Pancreas (tissue), 10 donors: Measurements from ENCODE around the gene NKX2-4. TPM values are rescaled to one million over a fixed set of nuclear protein-coding genes. Genes with fewer than 3 reads are reported as not detected.

Source experiments
- ATAC-seq, 4 donors: fragments of 200-7000 bp; cut with Tn5 transposase; one replicate each; pipeline versions ENCODE4 v1.8.0 to v1.9.1; 2020; ENCODE audit warnings: mild to moderate bottlenecking in 4 of 4, moderate library complexity in 4 of 4
- DNase-seq, 6 donors: peaks; one replicate each; pipeline ENCODE4 v3.0.0-alpha.2; 2020
- FAIRE-seq: peaks from 2 replicates; lab custom pipeline; 2012; peaks lifted over from hg19 to GRCh38; lab: Jason Lieb, UNC
- H3K27ac ChIP-seq, 4 donors: fragments of 200-600 bp; sonication (generic); 1 replicate in 3 of 4; 2 replicates in 1 of 4; pipeline versions ENCODE4 v1.5.0 to v1.8.0; 2020
- H3K27me3 ChIP-seq, 4 donors: fragments of 200-600 bp; one replicate each; pipeline ENCODE4 v1.8.0; 2021
- H3K36me3 ChIP-seq, 3 donors: fragments of 200-600 bp; sonication (generic) in 1 of 3; one replicate each; pipeline versions ENCODE4 v1.5.0 to v1.8.0; 2020 to 2021
- H3K4me1 ChIP-seq, 3 donors: fragments of 200-600 bp; one replicate each; pipeline ENCODE4 v1.8.0; 2021
- H3K4me3 ChIP-seq, 4 donors: fragments of 200-600 bp; sonication (generic) in 2 of 4; one replicate each; pipeline versions ENCODE4 v1.5.0 to v1.8.0; 2020 to 2021
- H3K9me3 ChIP-seq, 4 donors: fragments of 200-600 bp; one replicate each; pipeline ENCODE4 v1.8.0; 2021
- CTCF ChIP-seq, 4 donors: fragments of 200-600 bp; sonication (generic) in 3 of 4; IDR thresholded peaks; one replicate each; pipeline versions ENCODE4 v1.5.0 to v1.8.0; 2021; ENCODE audit warnings: antibody characterized with exemption in 4 of 4
- WGBS, 2 donors: extraction: QIAGEN DNeasy Blood & Tissue Kit; methylation state at CpG; one replicate each; pipeline ENCODE4 v1.1.7; 2013; 5-methylcytosine and 5-hydroxymethylcytosine counted together
- intact Hi-C, 3 donors: fragments of 100-400 bp; cut with DNase I; formaldehyde crosslinking; loops; one replicate each; pipeline versions ENCODE4 v1.11.1 to v1.14.2; 2022
- polyA plus RNA-seq, 2 donors: library from polyadenylated mRNA; stranded (reverse); fragments of 200-250 nt; gene quantifications; one replicate each; pipeline ENCODE4 v1.2.3, GENCODE V29; 2013
- total RNA-seq, 6 donors: library from RNA; stranded (reverse); fragmentation: NEBNext Ultra II Directional in 4 of 6; extraction: Animal tissue kit (Norgen Biotek cat#: 25700) in 4 of 6; gene quantifications; one replicate each; pipeline versions ENCODE4 v1.2.1 to v1.2.4, GENCODE V29; 2021 to 2023
- donor health status: healthy with polysubstance abuse.
- donor health status: DM: no; HTN: no; CAD: no; lungs with moderate emphysema.
- donor health status: DM: no; HTN: no; CAD: no.
- donor health status: control.
- donor health status: control.
- donor health status: Bipolar disorder and iron deficiency.
- donor health status: DM: yes; HTN: yes; CAD: no.
- donor health status: DM: no; HTN: no; CAD: no.
- donor health status: DM: no; HTN: no; CAD: no.
- donor health status: DM: yes; HTN: yes; CAD: no.

The NKX2-4 gene
- total and polyA plus RNA-seq, 8 donors = not detected

- 85 to 89% methylated on average over 5 of the region's 5 CpGs for WGBS, 2 donors
- intact Hi-C loops = no loop called here
- DNase-seq (no peak), FAIRE-seq (no peak), ATAC-seq (no peak)
- Histone ChIP-seq H3K9me3 (no peaks in the 10 kb centered on the region), H3K4me3 (no peak overlapping the region), H3K27me3 (no peaks in the 10 kb centered on the region), H3K4me1 (peaks cover 0 to 4% (median 2%) of the 10 kb centered on the region in 3 donors), H3K27ac (no peak overlapping the region), H3K36me3 (peaks cover 0 to 16% (median 6%) of the 10 kb centered on the region in 3 donors)
- TF ChIP-seq CTCF (IDR thresholded peaks at IDR 0.05) = no peak
Measured at GRCh38 chr20:21378259-21378658, 19.1 kb downstream of the NKX2-4 start.

- FAIRE-seq (no peak), DNase-seq (no peak), ATAC-seq (no peak)
- Histone ChIP-seq H3K27ac (no peak overlapping the region), H3K9me3 (no peaks in the 10 kb centered on the region), H3K4me1 (peaks cover 0 to 4% (median 2%) of the 10 kb centered on the region in 3 donors), H3K4me3 (no peak overlapping the region), H3K36me3 (peaks cover 0 to 10% (median 5%) of the 10 kb centered on the region in 3 donors), H3K27me3 (no peaks in the 10 kb centered on the region)
- 95 to 96% methylated on average over 9 of the region's 9 CpGs for WGBS, 2 donors
- TF ChIP-seq CTCF (IDR thresholded peaks at IDR 0.05) = no peak
- intact Hi-C loops = no loop called here
Measured at GRCh38 chr20:21377701-21378100, 19.6 kb downstream of the NKX2-4 start.

GRCh38 chr20:21376626-21377025 is 20.7 kb downstream of the NKX2-4 start:
- Histone ChIP-seq H3K9me3 (no peaks in the 10 kb centered on the region), H3K4me1 (peaks cover 0 to 4% (median 2%) of the 10 kb centered on the region in 3 donors), H3K4me3 (no peak overlapping the region), H3K36me3 (no peaks in the 10 kb centered on the region), H3K27me3 (no peaks in the 10 kb centered on the region), H3K27ac (no peak overlapping the region)
- no peak for FAIRE-seq
- 92 to 99% methylated on average over 3 of the region's 3 CpGs for WGBS, 2 donors
- TF ChIP-seq CTCF (IDR thresholded peaks at IDR 0.05) = no peak
- no peak for DNase-seq
- ATAC-seq = no peak
- intact Hi-C loops = no loop called here

- peaks cover 0 to 5% (median 0%) of the 10 kb centered on the region in 3 donors for H3K36me3 ChIP-seq
- WGBS, 2 donors = 64 to 84% methylated on average over 1 of the region's 1 CpG
Measured at GRCh38 chr20:21373436-21373835, 23.9 kb downstream of the NKX2-4 start.

More at GRCh38 chr20:21373436-21373835, 23.9 kb downstream of the NKX2-4 start:
- ATAC-seq (no peak), DNase-seq (no peak), FAIRE-seq (no peak)
- H3K27me3 ChIP-seq = no peaks in the 10 kb centered on the region
- TF ChIP-seq CTCF (IDR thresholded peaks at IDR 0.05) = no peak
- H3K27ac ChIP-seq = no peak overlapping the region
- peaks cover 0 to 4% (median 2%) of the 10 kb centered on the region in 3 donors for H3K4me1 ChIP-seq
- no peak overlapping the region for H3K4me3 ChIP-seq
- no peaks in the 10 kb centered on the region for H3K9me3 ChIP-seq
- intact Hi-C loops = no loop called here
